GM12801 (cell line): ENCODE data around the gene COMMD7.

Source experiments
- TF ChIP-seq, protein P1 (sequence below): IDR thresholded peaks from one replicate; pipeline ENCODE4 v1.5.1; 2011; ENCODE audit warnings: control low read depth; ENCODE audit not compliant: insufficient read length; ENCODE audit errors: extremely low read depth

COMMD7 gene

DNA sequence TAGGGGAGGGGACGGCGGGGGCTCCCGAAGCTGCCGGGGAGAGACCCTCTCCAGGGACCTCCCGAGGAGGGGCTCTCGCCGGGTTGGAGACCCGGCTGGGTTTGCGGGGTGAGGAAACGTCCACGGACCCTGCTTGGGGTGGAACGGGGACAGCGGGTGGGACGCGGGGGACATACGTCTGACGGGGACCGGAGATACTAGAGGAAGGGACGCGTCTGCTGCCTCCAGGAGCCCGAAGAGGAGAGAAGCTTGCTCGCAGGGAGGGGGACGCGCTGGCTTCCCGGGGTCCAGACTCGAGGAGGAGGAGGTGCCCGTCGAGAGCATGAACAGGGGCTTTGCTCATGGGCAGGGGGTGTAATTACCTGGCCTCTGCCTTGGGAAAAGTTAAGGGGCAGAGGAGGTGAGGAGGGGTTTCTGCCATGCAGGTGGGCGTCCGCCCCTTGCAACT, 19.5 kb upstream of the COMMD7 start:
- TF ChIP-seq, protein P1, sequence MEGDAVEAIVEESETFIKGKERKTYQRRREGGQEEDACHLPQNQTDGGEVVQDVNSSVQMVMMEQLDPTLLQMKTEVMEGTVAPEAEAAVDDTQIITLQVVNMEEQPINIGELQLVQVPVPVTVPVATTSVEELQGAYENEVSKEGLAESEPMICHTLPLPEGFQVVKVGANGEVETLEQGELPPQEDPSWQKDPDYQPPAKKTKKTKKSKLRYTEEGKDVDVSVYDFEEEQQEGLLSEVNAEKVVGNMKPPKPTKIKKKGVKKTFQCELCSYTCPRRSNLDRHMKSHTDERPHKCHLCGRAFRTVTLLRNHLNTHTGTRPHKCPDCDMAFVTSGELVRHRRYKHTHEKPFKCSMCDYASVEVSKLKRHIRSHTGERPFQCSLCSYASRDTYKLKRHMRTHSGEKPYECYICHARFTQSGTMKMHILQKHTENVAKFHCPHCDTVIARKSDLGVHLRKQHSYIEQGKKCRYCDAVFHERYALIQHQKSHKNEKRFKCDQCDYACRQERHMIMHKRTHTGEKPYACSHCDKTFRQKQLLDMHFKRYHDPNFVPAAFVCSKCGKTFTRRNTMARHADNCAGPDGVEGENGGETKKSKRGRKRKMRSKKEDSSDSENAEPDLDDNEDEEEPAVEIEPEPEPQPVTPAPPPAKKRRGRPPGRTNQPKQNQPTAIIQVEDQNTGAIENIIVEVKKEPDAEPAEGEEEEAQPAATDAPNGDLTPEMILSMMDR = no peak

DNA sequence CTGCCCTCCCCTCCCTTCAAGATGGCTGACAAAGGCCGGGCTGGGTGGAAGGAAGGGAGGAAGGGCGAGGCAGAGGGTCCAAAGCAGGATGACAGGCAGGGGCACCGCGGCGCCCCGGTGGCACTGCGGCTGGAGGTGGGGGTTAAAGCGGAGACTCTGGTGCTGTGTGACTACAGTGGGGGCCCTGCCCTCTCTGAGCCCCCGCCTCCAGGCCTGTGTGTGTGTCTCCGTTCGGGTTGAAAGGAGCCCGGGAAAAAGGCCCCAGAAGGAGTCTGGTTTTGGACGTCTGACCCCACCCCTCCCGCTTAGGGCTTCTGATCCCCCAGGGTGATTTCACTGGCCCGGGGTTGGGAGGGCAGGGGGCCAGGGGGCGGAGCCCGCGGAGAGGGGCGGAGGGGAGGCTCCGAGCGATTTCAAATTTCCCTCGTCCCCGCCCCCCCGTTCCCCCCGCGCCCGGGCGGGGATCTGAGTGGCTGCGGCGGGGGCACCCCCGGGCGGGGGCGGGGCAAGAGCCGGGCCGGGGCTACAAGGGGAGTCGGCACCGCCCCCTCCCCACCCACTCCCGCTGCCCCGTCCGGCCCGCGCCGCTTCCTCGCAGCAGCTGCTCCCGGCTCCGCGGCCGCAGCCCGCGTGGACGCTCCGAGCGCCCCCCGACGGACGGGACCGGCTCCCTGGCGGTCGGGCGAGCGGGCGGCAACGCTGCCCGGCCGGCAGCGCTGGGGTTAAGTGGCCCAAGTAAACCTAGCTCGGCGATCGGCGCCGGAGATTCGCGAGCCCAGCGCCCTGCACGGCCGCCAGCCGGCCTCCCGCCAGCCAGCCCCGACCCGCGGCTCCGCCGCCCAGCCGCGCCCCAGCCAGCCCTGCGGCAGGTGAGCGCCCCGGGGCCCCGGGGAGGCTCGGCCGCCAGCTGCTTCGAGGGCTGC, 18.8 kb upstream of the COMMD7 start, which contains the start of gene DNMT3B:
TSS of gene DNMT3B (plus strand) at position 555 of the 923 bp plus-strand sequence. CDS start 17,939 bp downstream, outside the sequence.
- TF ChIP-seq, protein P1 = no peak

DNA sequence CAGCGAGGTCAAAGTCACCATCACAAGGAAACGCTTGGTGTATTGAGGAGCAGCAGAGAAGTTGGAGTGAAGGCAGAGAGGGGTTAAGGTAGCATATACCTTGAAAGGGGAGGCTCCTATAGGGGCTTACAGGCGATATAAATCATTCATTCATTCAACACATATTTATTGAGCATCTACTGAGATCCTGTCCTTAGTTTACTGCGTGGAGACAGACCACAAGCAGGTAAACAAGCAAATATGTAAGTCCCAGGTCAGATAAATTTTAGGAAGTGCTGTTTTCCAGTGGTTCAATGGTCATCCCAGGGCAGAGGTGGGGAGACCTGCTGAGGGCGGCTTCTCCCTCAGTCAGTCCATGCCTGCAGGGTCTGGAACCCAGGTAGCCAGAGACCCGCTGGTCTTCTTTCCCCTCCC, 18.2 kb upstream of the COMMD7 start:
- TF ChIP-seq, protein P1 = no peak

DNA sequence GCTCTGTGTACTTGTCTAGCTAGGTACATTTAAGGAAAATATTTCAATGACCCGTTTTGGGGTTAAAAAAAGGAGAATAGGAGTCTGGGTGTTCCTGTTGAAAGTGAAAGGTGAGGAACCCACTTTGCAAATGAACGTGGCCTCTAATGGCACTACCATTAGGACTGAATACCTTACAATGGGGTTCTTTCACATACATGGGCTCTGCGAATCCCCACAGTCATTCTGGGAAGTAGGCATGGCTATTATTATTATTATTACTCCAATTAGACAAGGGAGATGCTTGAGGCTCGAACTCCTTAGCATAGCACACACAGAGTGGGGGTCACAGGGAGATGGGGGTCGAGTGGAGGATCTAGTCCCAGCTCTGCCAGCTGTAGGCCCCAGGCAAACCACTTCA, 12.9 kb upstream of the COMMD7 start:
- TF ChIP-seq, protein P1 = no peak

DNA sequence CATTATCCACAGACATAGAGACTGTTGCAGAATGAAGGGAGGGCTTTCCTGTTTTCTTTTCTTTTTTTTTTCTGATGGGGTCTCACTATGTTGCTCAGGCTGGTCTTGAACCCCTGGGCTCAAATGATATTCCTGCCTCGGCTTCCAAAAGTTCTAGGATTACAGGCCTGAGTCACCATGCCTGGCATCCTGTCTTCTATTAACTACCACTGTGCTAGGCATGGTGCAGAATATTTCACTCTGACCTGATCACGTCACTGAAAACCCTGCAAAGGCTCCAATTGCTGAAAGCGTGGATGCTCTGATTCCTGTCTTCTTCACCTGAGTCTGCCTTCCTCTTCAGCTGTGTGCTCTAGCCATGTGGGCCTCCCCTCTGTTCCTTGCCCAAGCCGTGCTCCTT, 10.5 kb upstream of the COMMD7 start:
- TF ChIP-seq, protein P1 = no peak

DNA sequence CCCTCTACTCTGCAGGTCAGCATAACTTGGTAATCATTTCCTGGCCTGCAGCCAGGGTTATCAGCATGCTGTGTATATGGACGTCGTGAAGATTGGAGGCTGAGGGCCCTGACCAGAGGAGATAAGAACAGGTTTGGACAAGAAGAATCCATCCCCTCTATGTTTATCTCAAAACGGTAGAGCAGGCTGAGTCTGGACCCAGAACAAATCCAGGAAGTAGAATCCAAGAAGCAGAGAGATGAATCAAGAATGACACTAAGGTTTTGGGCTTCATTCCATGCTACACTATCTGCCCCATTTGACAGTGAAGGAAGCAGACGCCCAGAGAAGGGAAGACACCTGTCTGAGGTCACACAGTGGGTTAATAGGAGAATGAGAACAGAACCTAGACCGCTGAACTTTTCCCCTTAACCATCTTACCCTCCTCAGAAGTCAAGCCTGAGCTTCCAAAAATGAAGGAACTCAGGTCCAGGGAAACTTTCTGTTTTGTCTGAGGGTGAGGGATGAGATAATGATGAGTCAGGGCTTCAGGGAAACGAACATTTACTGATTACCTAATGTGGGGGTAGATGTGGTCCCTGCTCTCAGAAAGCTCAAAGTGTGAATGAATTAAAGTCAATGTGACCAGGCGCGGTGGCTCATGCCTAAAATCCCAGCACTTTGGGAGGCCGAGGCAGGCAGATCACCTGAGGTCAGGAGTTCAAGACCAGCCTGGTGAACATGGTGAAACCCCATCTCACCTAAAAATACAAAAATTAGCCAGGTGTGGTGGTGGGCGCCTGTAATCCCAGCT, 9.4 kb upstream of the COMMD7 start:
- TF ChIP-seq, protein P1 = no peak
